IMR-90 (cell line): ENCODE results near the gene POGK. TPM values are rescaled to one million over a fixed set of nuclear protein-coding genes. Genes with fewer than 3 reads are reported as not detected.
"Not testable (repeated sequence)": the region's sequence is repeated elsewhere in the genome, so short reads cannot be mapped to it uniquely, and the experiment has no call there.

Experiments
- ATAC-seq: fragments of 200-7000 bp; cut with Tn5 transposase; 2 replicates; pipeline ENCODE4 v1.9.1; 2020; ENCODE audit warnings: low read depth, mild to moderate bottlenecking, moderate library complexity
- BruUV-seq: library from RNA; stranded (reverse); fragments of 400-500 nt; replicated peaks from 2 replicates; lab custom pipeline; 2021; lab: Mats Ljungman, UMichigan
- CTCF ChIA-PET: fragments of 300-600 bp; formaldehyde crosslinking; extraction: SDS; loops from one replicate; lab custom pipeline; 2021; ENCODE audit warnings: antibody characterized with exemption; lab: Yijun Ruan, JAX
- POLR2A ChIA-PET: fragments of 300-600 bp; sonication (Branson Sonifier 250); formaldehyde crosslinking; loops from one replicate; lab custom pipeline; 2022; ENCODE audit warnings: antibody characterized with exemption; ENCODE audit not compliant: unreplicated experiment; lab: Charles Lee
- DNase-seq: peaks from one replicate; pipeline ENCODE4 v3.0.0; 2013
- H2AFZ ChIP-seq: replicated peaks from 2 replicates; pipeline ENCODE3; 2013; ENCODE audit warnings: low read length, mild to moderate bottlenecking; ENCODE audit not compliant: poor library complexity
- H2AK5ac ChIP-seq: 2 replicates; pipeline ENCODE4 v1.6.1; 2013; ENCODE audit warnings: low read depth, low read length, inconsistent platforms
- H2AK9ac ChIP-seq: replicated peaks from 2 replicates; pipeline ENCODE3; 2013; ENCODE audit warnings: mild to moderate bottlenecking, low read depth, low read length, moderate library complexity; ENCODE audit not compliant: poor library complexity
- H2BK120ac ChIP-seq: 2 replicates; pipeline ENCODE4 v1.6.1; 2013; ENCODE audit warnings: low read depth, low read length, inconsistent platforms
- H2BK15ac ChIP-seq: 3 replicates; pipeline ENCODE4 v1.6.1; 2013; ENCODE audit warnings: low read depth, low read length, inconsistent platforms
- H2BK20ac ChIP-seq: 2 replicates; pipeline ENCODE4 v1.6.1; 2013; ENCODE audit warnings: low read depth, mild to moderate bottlenecking, inconsistent platforms, low read length, moderate library complexity
- H2BK5ac ChIP-seq: 2 replicates; pipeline ENCODE4 v1.6.1; 2013; ENCODE audit warnings: mild to moderate bottlenecking, low read depth, low read length, inconsistent platforms; ENCODE audit not compliant: poor library complexity, severe bottlenecking
- H3K14ac ChIP-seq: replicated peaks from 2 replicates; pipeline ENCODE4 v1.6.1; 2013; ENCODE audit warnings: low read depth, low read length, inconsistent platforms
- H3K18ac ChIP-seq: 2 replicates; pipeline ENCODE4 v1.6.1; 2013; ENCODE audit warnings: low read depth, low read length, control low read depth
- H3K23ac ChIP-seq: 2 replicates; pipeline ENCODE4 v1.6.1; 2013; ENCODE audit warnings: low read depth, low read length, inconsistent platforms
- H3K27ac ChIP-seq: 2 replicates; pipeline ENCODE4 v1.5.1; 2013; ENCODE audit warnings: mild to moderate bottlenecking, control low read depth, low read length; ENCODE audit not compliant: insufficient read depth
- H3K27me3 ChIP-seq: 2 replicates; pipeline ENCODE4 v1.6.1; 2013; ENCODE audit warnings: low read length; ENCODE audit not compliant: control insufficient read depth, insufficient read depth
- H3K36me3 ChIP-seq: 2 replicates; pipeline ENCODE4 v1.6.1; 2013; ENCODE audit warnings: low read length, mixed read lengths; ENCODE audit not compliant: control insufficient read depth, insufficient read depth
- H3K4ac ChIP-seq: 2 replicates; pipeline ENCODE4 v1.6.1; 2013; ENCODE audit warnings: low read depth, low read length, inconsistent platforms
- H3K4me1 ChIP-seq: 2 replicates; pipeline ENCODE4 v1.6.1; 2013; ENCODE audit warnings: low read length, mixed read lengths; ENCODE audit not compliant: control insufficient read depth, insufficient read depth
- H3K4me2 ChIP-seq: 2 replicates; pipeline ENCODE4 v1.6.1; 2013; ENCODE audit warnings: low read depth, mild to moderate bottlenecking, control low read depth, low read length, moderate library complexity
- H3K4me3 ChIP-seq: 2 replicates; pipeline ENCODE4 v1.5.1; 2013; ENCODE audit warnings: low read depth, mild to moderate bottlenecking, control low read depth, low read length, moderate library complexity; ENCODE audit not compliant: insufficient read depth
- H3K56ac ChIP-seq: 2 replicates; pipeline ENCODE4 v1.6.1; 2013; ENCODE audit warnings: low read length, inconsistent platforms; ENCODE audit not compliant: insufficient read depth; ENCODE audit errors: extremely low read depth
- H3K79me1 ChIP-seq, 2 experiments: 2 replicates each; pipeline ENCODE4 v1.6.1; 2013; ENCODE audit warnings: low read length in 2 of 2, inconsistent platforms in 1 of 2, low read depth in 1 of 2
- H3K9ac ChIP-seq: 2 replicates; pipeline ENCODE4 v1.6.1; 2013; ENCODE audit warnings: low read depth, low read length, control low read depth
- H3K9me1 ChIP-seq: 2 replicates; pipeline ENCODE4 v1.6.1; 2013; ENCODE audit warnings: low read length, inconsistent platforms; ENCODE audit not compliant: insufficient read depth
- H3K9me3 ChIP-seq: 2 replicates; pipeline ENCODE4 v1.6.1; 2013; ENCODE audit warnings: low read length; ENCODE audit not compliant: control insufficient read depth, insufficient read depth
- H4K20me1 ChIP-seq: 2 replicates; pipeline ENCODE4 v1.6.1; 2013; ENCODE audit warnings: low read length, inconsistent platforms; ENCODE audit not compliant: insufficient read depth
- H4K5ac ChIP-seq: 2 replicates; pipeline ENCODE4 v1.6.1; 2013; ENCODE audit warnings: mild to moderate bottlenecking, low read depth, low read length, control low read depth
- H4K8ac ChIP-seq, 2 experiments: 2 replicates each; pipeline ENCODE4 v1.6.1; 2013; ENCODE audit warnings: low read depth in 2 of 2, low read length in 2 of 2, control low read depth in 1 of 2, inconsistent platforms in 1 of 2
- H4K91ac ChIP-seq: 2 replicates; pipeline ENCODE4 v1.6.1; 2013; ENCODE audit warnings: low read depth, low read length, inconsistent platforms; ENCODE audit not compliant: insufficient read depth
- WGBS, 2 experiments: methylation state at CpG; one replicate each; pipeline versions ENCODE4 v1.1.5 to v1.1.7; 2013; ENCODE audit warnings: missing lambda C conversion rate in 2 of 2; ENCODE audit not compliant: insufficient read length in 1 of 2; ENCODE audit errors: extremely low coverage in 2 of 2; 5-methylcytosine and 5-hydroxymethylcytosine counted together
- dilution Hi-C: fragments of 300-500 bp; cut with HindIII; formaldehyde crosslinking; loops from one replicate; pipeline ENCODE4 v1.14.3; 2018; ENCODE audit warnings: low sequenced_read_pairs; ENCODE audit not compliant: unreplicated experiment
- in situ Hi-C: fragments of 300-500 bp; cut with MboI; formaldehyde crosslinking; loops from 3 replicates; pipeline ENCODE4 v1.14.3; 2019; ENCODE audit warnings: low sequenced_read_pairs, inconsistent platforms, mixed read lengths
- intact Hi-C: fragments of 100-400 bp; cut with micrococcal nuclease; formaldehyde crosslinking; loops from 2 replicates; pipeline ENCODE4 v1.10.0; 2022
- polyA plus RNA-seq, 3 experiments: library from polyadenylated mRNA; depleted of rRNA; stranded (reverse); fragments of >200 nt; gene quantifications; 2 replicates each; pipeline ENCODE4 v1.2.3, GENCODE V29; 2012; ENCODE audit warnings: low replicate concordance in 1 of 3
- total RNA-seq: library from RNA; depleted of rRNA; stranded (reverse); fragments of >200 nt; gene quantifications from 2 replicates; pipeline ENCODE4 v1.2.3, GENCODE V29; 2012

POGK gene
- total and polyA plus RNA-seq, 2 of the 4 experiments (the other 2 are of a cell fraction): 11.3 to 25.6 TPM

DNA sequence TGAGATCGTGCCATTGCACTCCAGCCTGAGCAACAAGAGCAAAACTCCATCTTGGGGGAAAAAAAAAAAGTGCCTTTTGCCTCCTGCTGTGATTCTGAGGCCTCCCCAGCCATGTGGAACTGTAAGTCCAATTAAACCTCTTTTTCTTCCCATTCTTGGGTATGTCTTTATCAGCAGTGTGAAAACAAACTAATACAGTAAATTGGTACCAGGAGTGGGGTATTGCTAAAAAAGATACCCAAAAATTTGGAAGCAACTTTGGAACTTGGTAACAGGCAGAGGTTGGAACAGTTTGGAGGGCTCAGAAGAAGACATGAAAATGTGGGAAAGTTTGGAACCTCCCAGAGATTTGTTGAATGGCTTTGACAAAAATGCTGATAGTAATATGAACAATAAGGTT, 9.5 kb upstream of the POGK start:
- intact Hi-C loops: loop anchor here (10.0 kb wide), 1 partner anchor 905 kb away; no protein-coding TSS in a partner anchor
- H3K9ac ChIP-seq, dilution Hi-C loops: not testable (repeated sequence)

More for the DNA sequence above, 9.5 kb upstream of the POGK start:
- H3K4me3 ChIP-seq, H2AK5ac ChIP-seq, H3K4me2 ChIP-seq, H3K9me3 ChIP-seq, H3K79me1 ChIP-seq, H2AK9ac ChIP-seq, H3K9me1 ChIP-seq, H4K20me1 ChIP-seq, H3K27ac ChIP-seq, H3K4ac ChIP-seq, H4K5ac ChIP-seq, H3K18ac ChIP-seq, BruUV-seq, H3K27me3 ChIP-seq, POLR2A ChIA-PET, H2BK20ac ChIP-seq, ATAC-seq, H4K8ac ChIP-seq, H3K23ac ChIP-seq, H3K36me3 ChIP-seq, H4K91ac ChIP-seq, H2AFZ ChIP-seq, H3K56ac ChIP-seq, H2BK15ac ChIP-seq, H3K4me1 ChIP-seq, in situ Hi-C loops, DNase-seq, H2BK120ac ChIP-seq, H2BK5ac ChIP-seq, CTCF ChIA-PET, H3K14ac ChIP-seq: not testable (repeated sequence)
- WGBS, 2 experiments: 0% methylated on average over 1 of the region's 1 CpG; no CpG with 5 or more reads in 1 of the 2 experiments
